HG03439 (cell line): ENCODE data around the gene COBLL1.

Experiments
- ATAC-seq: cut with Tn5 transposase; IDR thresholded peaks from one replicate; pipeline ENCODE4 v1.9.1; 2021; ENCODE audit warnings: mild to moderate bottlenecking, moderate library complexity; ENCODE audit not compliant: unreplicated experiment

Gene COBLL1

GRCh38 chr2:164792316-164793170 is 49.1 kb downstream of the COBLL1 start:
- no peak for ATAC-seq

GRCh38 chr2:164789968-164790367 is 51.7 kb downstream of the COBLL1 start:
- ATAC-seq, result no peak

GRCh38 chr2:164786787-164787186 is 54.8 kb downstream of the COBLL1 start:
- no peak for ATAC-seq

- ATAC-seq, result no peak
Observed at GRCh38 chr2:164785457-164785856, 56.2 kb downstream of the COBLL1 start.

GRCh38 chr2:164784376-164784775 is 57.2 kb downstream of the COBLL1 start:
- ATAC-seq, result no peak

GRCh38 chr2:164782323-164782722 is 59.3 kb downstream of the COBLL1 start:
- no peak for ATAC-seq

- no peak for ATAC-seq
Observed at GRCh38 chr2:164781394-164781793, 60.2 kb downstream of the COBLL1 start.

GRCh38 chr2:164780611-164781178 is 60.9 kb downstream of the COBLL1 start:
- no peak for ATAC-seq

- ATAC-seq, result no peak
Observed at GRCh38 chr2:164779383-164780057, 62.1 kb downstream of the COBLL1 start.

- ATAC-seq, result no peak
Observed at GRCh38 chr2:164778723-164779122, 62.9 kb downstream of the COBLL1 start.

GRCh38 chr2:164777847-164778461 is 63.7 kb downstream of the COBLL1 start:
- no peak for ATAC-seq

- no peak for ATAC-seq
Observed at GRCh38 chr2:164773635-164774034, 68.0 kb downstream of the COBLL1 start.

GRCh38 chr2:164773091-164773490 is 68.5 kb downstream of the COBLL1 start:
- ATAC-seq, result no peak

- no peak for ATAC-seq
Observed at GRCh38 chr2:164771897-164772296, 69.7 kb downstream of the COBLL1 start.

GRCh38 chr2:164770421-164770916 is 71.2 kb downstream of the COBLL1 start:
- no peak for ATAC-seq

GRCh38 chr2:164766954-164767320 is 74.7 kb downstream of the COBLL1 start:
- ATAC-seq, result no peak

GRCh38 chr2:164766216-164766953 is 75.2 kb downstream of the COBLL1 start:
- no peak for ATAC-seq

- no peak for ATAC-seq
Observed at GRCh38 chr2:164764996-164765395, 76.6 kb downstream of the COBLL1 start.

GRCh38 chr2:164764474-164764873 is 77.1 kb downstream of the COBLL1 start:
- ATAC-seq, result no peak

- ATAC-seq, result no peak
Observed at GRCh38 chr2:164763431-164763830, 78.2 kb downstream of the COBLL1 start.
